ENCODE data around the gene TNFRSF19.

TNFRSF19 gene

DNA sequence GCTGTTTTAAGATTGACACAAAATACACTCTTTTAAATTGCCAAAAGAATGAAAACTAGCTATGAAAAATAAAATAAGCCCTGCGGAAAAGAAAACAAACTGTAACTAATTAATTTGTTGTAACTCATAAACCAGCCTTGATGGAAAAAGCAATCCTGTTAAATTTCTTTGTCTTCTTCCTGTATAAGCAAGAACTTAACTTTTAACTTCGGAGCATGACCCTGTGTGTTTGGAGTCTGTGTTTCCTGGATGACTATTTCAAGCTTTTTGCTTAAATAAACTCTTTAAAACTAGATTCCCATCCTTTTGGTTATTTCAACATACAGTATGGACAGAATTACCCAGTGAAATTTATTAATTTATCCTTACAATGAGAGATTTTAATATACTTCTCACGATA, 122.6 kb downstream of the TNFRSF19 start:
- no peak overlapping the region for H3K4me3 ChIP-seq (replicated peaks; ENCODE audit: low read depth, low read length)
- DNase-seq (ENCODE audit: extremely low read depth, insufficient read length) = no peak

DNA sequence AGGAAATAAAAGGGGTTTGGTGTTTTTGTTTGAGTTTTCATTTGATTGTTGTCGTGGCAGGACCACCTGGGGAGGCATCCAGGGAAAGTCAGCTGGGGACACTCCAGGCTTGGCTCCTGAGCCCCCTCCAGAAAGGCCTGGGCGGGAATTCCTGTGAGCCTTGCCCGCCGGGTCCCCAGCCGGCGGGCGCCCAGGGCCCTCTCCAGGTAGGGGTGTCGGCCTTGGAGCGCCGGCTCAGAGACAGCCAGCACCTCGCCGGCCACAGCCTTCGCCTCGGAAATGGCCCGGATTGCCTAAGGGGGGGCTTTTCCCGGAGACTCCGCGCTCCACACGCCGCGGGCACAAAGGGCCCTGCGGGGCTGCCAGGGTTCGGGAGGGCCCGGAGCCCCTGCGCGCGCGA, 125.0 kb downstream of the TNFRSF19 start:
- no peak overlapping the region for H3K4me3 ChIP-seq (replicated peaks; ENCODE audit: low read depth, low read length)
- TF ChIP-seq, protein P1, sequence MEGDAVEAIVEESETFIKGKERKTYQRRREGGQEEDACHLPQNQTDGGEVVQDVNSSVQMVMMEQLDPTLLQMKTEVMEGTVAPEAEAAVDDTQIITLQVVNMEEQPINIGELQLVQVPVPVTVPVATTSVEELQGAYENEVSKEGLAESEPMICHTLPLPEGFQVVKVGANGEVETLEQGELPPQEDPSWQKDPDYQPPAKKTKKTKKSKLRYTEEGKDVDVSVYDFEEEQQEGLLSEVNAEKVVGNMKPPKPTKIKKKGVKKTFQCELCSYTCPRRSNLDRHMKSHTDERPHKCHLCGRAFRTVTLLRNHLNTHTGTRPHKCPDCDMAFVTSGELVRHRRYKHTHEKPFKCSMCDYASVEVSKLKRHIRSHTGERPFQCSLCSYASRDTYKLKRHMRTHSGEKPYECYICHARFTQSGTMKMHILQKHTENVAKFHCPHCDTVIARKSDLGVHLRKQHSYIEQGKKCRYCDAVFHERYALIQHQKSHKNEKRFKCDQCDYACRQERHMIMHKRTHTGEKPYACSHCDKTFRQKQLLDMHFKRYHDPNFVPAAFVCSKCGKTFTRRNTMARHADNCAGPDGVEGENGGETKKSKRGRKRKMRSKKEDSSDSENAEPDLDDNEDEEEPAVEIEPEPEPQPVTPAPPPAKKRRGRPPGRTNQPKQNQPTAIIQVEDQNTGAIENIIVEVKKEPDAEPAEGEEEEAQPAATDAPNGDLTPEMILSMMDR (IDR thresholded peaks at IDR 0.05; ENCODE audit: insufficient read depth, low read length, poor library complexity, severe bottlenecking) = no peak
- no peak for DNase-seq (ENCODE audit: extremely low read depth, insufficient read length)
- no peaks in the 10 kb centered on the region for H3K27me3 ChIP-seq (replicated peaks; ENCODE audit: control insufficient read depth, insufficient read depth, low read length)
- H3K36me3 ChIP-seq (ENCODE audit: control insufficient read depth, insufficient read depth, low read length) = no peaks in the 10 kb centered on the region

More for the DNA sequence above, 122.6 kb downstream of the TNFRSF19 start:
- H3K36me3 ChIP-seq (ENCODE audit: control insufficient read depth, insufficient read depth, low read length) = no peaks in the 10 kb centered on the region
- no peaks in the 10 kb centered on the region for H3K27me3 ChIP-seq (replicated peaks; ENCODE audit: control insufficient read depth, insufficient read depth, low read length)
- TF ChIP-seq, protein P1 (IDR thresholded peaks at IDR 0.05; ENCODE audit: insufficient read depth, low read length, poor library complexity, severe bottlenecking) = no peak

DNA sequence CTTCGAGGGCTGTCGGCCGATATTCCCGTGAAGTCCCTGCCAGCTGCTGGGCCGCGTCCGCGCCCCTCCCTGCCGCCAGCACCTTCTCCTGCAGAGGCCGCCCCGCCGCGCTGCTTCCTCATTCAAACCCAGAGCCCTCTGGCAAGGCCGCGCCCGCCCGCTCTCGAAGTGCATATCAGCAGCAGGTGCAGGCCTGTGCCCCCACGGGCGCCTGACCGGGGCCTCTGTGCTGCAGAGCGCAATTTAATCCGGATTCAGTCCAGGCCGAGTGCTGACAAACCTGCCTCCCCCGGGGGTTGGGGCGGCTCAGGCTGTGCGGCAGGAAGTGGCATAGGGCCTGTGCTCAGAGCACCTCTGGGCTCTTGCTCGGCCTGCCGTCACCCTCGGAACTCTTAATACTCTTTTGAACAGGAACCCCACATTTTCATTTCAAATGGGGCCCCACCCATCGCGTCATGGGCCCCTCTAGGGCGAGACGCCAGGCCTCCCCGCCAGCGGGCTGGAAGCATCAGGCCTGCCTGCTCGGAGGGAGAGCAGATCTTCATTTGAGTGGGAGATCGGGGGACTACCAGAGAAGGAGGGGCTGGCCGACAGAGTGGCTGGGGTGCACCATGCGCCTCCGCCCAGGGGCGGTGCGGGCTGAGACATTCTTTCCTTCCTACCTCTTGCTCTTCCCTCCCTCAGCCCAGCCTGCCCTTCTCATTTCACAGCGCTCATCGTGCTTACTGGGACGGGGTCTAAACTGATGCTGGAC, 125.7 kb downstream of the TNFRSF19 start:
- no peaks in the 10 kb centered on the region for H3K36me3 ChIP-seq (ENCODE audit: control insufficient read depth, insufficient read depth, low read length)
- no peaks in the 10 kb centered on the region for H3K27me3 ChIP-seq (replicated peaks; ENCODE audit: control insufficient read depth, insufficient read depth, low read length)
- peak; percentile 71 for DNase-seq (ENCODE audit: extremely low read depth, insufficient read length)
- TF ChIP-seq, protein P1 (IDR thresholded peaks at IDR 0.05; ENCODE audit: insufficient read depth, low read length, poor library complexity, severe bottlenecking) = no peak
- peak overlapping the region; percentile 11 for H3K4me3 ChIP-seq (replicated peaks; ENCODE audit: low read depth, low read length)

DNA sequence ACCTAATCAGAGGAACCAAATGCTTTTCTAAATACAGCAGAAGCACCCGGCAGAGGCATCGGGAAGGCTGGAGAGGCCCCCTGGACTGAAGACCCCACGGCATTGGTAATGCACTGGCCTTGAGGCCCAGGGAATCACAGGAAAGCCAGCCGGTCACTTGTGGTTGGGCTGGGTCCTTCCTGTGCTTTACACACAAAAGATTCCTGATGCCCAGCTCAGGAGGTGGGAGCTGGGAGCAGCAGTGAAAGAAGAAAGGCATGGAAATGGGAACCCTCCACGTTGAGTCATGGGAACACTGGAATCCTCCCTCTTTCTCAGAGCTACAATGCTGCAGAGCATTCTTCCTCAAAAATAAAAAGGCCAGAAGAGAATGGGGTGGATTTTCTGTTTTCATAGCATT, 126.4 kb downstream of the TNFRSF19 start:
- TF ChIP-seq, protein P1 (IDR thresholded peaks at IDR 0.05; ENCODE audit: insufficient read depth, low read length, poor library complexity, severe bottlenecking) = no peak
- H3K36me3 ChIP-seq (ENCODE audit: control insufficient read depth, insufficient read depth, low read length) = no peaks in the 10 kb centered on the region
- no peaks in the 10 kb centered on the region for H3K27me3 ChIP-seq (replicated peaks; ENCODE audit: control insufficient read depth, insufficient read depth, low read length)
- no peak overlapping the region for H3K4me3 ChIP-seq (replicated peaks; ENCODE audit: low read depth, low read length)
- DNase-seq (ENCODE audit: extremely low read depth, insufficient read length) = no peak

DNA sequence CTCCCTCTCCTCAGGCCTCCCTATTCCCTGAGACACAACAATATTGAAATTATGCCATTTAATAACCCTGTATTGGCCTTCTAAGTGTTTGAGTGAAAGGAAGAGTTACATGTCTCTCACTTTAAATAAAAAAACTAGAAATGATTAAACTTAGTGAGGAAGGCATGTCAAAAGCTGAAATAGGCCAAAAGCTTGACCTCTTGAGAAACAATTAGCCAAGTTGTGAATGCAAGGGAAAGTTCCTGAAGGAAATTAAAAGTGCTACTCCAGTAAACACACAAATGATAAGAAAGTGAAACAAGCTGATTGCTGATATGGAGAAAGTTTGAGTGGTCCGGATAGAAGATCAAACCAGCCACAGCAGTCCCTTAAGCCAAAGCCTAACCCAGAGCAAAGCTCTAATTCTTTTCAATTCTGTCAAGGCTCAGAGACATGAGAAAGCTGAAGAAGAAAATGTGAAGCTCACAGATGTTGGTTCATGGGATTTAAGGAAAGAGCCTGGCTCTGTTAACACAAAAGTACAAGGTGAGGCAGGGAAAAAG, 127.6 kb downstream of the TNFRSF19 start:
- DNase-seq (ENCODE audit: extremely low read depth, insufficient read length) = no peak
- no peaks in the 10 kb centered on the region for H3K27me3 ChIP-seq (replicated peaks; ENCODE audit: control insufficient read depth, insufficient read depth, low read length)
- no peak overlapping the region for H3K4me3 ChIP-seq (replicated peaks; ENCODE audit: low read depth, low read length)
- no peaks in the 10 kb centered on the region for H3K36me3 ChIP-seq (ENCODE audit: control insufficient read depth, insufficient read depth, low read length)
- TF ChIP-seq, protein P1 (IDR thresholded peaks at IDR 0.05; ENCODE audit: insufficient read depth, low read length, poor library complexity, severe bottlenecking) = no peak

Data from GM06990 (cell line).